Uterus (tissue), 4 donors: Measurements from ENCODE around the gene AHI1. TPM values are rescaled to one million over a fixed set of nuclear protein-coding genes. Genes with fewer than 3 reads are reported as not detected.

ENCODE experiments used
- DNase-seq, 2 donors: peaks; one replicate each; pipeline ENCODE4 v3.0.0-alpha.2; 2019 to 2020
- H3K27ac ChIP-seq, 2 donors: fragments of 200-600 bp; sonication (generic); 1 replicate in 1 of 2; 2 replicates in 1 of 2; pipeline ENCODE4 v1.5.1; 2016 to 2018
- H3K27me3 ChIP-seq, 2 donors: fragments of 200-600 bp; sonication (generic); one replicate each; pipeline ENCODE4 v1.5.1; 2018 to 2019; ENCODE audit warnings: control low read depth in 1 of 2
- H3K36me3 ChIP-seq, 2 donors: fragments of 200-600 bp; sonication (generic); one replicate each; pipeline ENCODE4 v1.5.1; 2019; ENCODE audit warnings: control low read depth in 1 of 2
- H3K4me1 ChIP-seq, 2 donors: fragments of 200-600 bp; sonication (generic); one replicate each; pipeline ENCODE4 v1.5.1; 2018 to 2019; ENCODE audit warnings: control low read depth in 1 of 2
- H3K4me3 ChIP-seq, 2 donors: fragments of 200-600 bp; sonication (generic); 1 replicate in 1 of 2; 2 replicates in 1 of 2; pipeline ENCODE4 v1.5.1; 2018 to 2019; ENCODE audit warnings: mild to moderate bottlenecking in 1 of 2
- H3K9me3 ChIP-seq, 2 donors: fragments of 200-600 bp; sonication (generic); one replicate each; pipeline ENCODE4 v1.5.1; 2019; ENCODE audit warnings: control low read depth in 1 of 2
- CTCF ChIP-seq, 4 experiments: fragments of 200-600 bp in 2 of 4; fragments of 450-650 bp in 2 of 4; sonication (generic) in 2 of 4; IDR thresholded peaks; one replicate each; pipeline ENCODE4 v1.5.1; 2016 to 2019; ENCODE audit warnings: antibody characterized with exemption in 4 of 4, mild to moderate bottlenecking in 2 of 4, moderate library complexity in 1 of 4
- POLR2A ChIP-seq, 2 donors: fragments of 450-650 bp; IDR thresholded peaks; one replicate each; pipeline ENCODE4 v1.6.1; 2016; ENCODE audit warnings: antibody characterized with exemption in 2 of 2, mild to moderate bottlenecking in 1 of 2, moderate library complexity in 1 of 2
- intact Hi-C: fragments of 100-400 bp; cut with DNase I; formaldehyde crosslinking; loops from one replicate; pipeline ENCODE4 v1.15.1; 2023; ENCODE audit warnings: low total_unique reads
- total RNA-seq, 4 donors: library from RNA; depleted of rRNA in 3 of 4; stranded (reverse); fragments of >200 nt in 3 of 4; gene quantifications; one replicate each; pipeline versions ENCODE4 v1.1.0 to v1.2.4, GENCODE V29; 2014 to 2023
- donor health status: DM: yes; HTN: yes; CAD: no.

AHI1 gene
- total RNA-seq, 4 donors from 2014 or later: 43.5 to 85.1 (median 47.3) TPM

DNA sequence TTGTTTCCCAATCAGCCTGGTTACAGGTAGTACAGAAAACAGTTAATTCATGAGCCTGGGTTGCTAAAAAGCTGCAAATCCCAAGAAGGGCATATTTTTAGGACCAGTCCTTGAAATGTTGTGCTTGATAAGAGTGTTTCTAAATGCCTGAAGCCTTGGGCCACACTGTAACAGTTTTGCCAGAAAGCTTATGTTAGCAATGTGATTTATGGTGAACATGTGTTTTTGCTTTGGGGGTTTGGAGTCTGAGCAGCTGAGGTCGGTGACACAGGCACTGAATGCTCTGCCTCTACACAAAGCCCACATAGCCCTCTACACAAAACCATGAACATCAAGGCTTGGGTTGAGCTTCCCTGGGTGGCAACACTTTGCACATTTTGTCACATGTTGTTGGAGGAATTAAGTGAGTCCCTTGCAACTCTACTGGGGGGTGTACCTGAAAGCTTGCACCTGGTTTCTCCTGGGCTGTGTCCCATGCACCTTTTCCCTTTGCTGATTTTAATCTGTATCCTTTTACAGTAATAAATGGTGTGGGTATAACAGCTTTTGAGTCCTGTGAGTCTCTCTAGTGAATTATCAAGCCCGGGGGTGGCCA lies 22.2 kb downstream of the AHI1 start:
- no peaks in the 10 kb centered on the region for H3K4me1 ChIP-seq
- H3K9me3 ChIP-seq: no peaks in the 10 kb centered on the region
- no peaks in the 10 kb centered on the region for H3K36me3 ChIP-seq
- intact Hi-C loops: no loop called here
- H3K4me3 ChIP-seq: no peak overlapping the region
- TF ChIP-seq CTCF (IDR thresholded peaks at IDR 0.05) (no peak), POLR2A (IDR thresholded peaks at IDR 0.05) (no peak)
- no peak overlapping the region for H3K27ac ChIP-seq
- no peaks in the 10 kb centered on the region for H3K27me3 ChIP-seq
- no peak for DNase-seq

- Histone ChIP-seq H3K4me3 (no peak overlapping the region), H3K27me3 (no peaks in the 10 kb centered on the region), H3K4me1 (no peaks in the 10 kb centered on the region), H3K36me3 (no peaks in the 10 kb centered on the region), H3K27ac (no peak overlapping the region), H3K9me3 (no peaks in the 10 kb centered on the region)
- no peak for DNase-seq
- no peak for TF ChIP-seq POLR2A (IDR thresholded peaks at IDR 0.05)
- no peak for TF ChIP-seq CTCF (IDR thresholded peaks at IDR 0.05)
- intact Hi-C loops: no loop called here
Measured at GRCh38 chr6:135474362-135474761, 23.2 kb downstream of the AHI1 start.

DNA sequence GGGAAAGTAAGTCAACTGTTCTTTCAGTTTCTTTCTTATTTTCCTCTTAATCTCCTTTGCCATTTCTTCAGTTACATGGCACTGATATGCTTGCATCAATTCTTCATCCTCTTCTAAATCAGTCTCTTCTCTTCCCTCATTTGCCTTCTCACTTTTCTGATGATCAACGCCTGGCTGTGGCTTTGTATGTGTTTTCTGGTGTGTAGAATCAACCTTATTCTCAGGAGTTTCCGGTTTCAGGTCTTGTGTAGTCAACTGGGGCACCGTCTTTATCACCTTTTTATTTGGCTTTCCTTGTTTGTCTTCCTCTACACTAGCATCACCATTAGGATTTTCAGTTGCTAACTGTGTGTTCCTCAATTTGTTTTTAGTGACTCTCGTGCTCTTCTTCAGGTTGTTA lies 31.6 kb downstream of the AHI1 start:
- H3K36me3 ChIP-seq: no peaks in the 10 kb centered on the region
- intact Hi-C loops: no loop called here
- H3K9me3 ChIP-seq: no peaks in the 10 kb centered on the region

GRCh38 chr6:135465307-135465706 lies 32.2 kb downstream of the AHI1 start:
- Histone ChIP-seq H3K9me3 (no peaks in the 10 kb centered on the region), H3K27me3 (no peaks in the 10 kb centered on the region), H3K27ac (no peak overlapping the region), H3K4me1 (no peaks in the 10 kb centered on the region), H3K36me3 (no peaks in the 10 kb centered on the region), H3K4me3 (no peak overlapping the region)
- no peak for DNase-seq
- intact Hi-C loops: no loop called here
- no peak for TF ChIP-seq CTCF (IDR thresholded peaks at IDR 0.05)
- TF ChIP-seq POLR2A (IDR thresholded peaks at IDR 0.05): no peak

More for the DNA sequence above, 31.6 kb downstream of the AHI1 start:
- no peaks in the 10 kb centered on the region for H3K4me1 ChIP-seq
- no peak overlapping the region for H3K27ac ChIP-seq
- no peak for DNase-seq
- H3K4me3 ChIP-seq: no peak overlapping the region
- TF ChIP-seq CTCF (IDR thresholded peaks at IDR 0.05) (no peak), POLR2A (IDR thresholded peaks at IDR 0.05) (no peak)
- H3K27me3 ChIP-seq: no peaks in the 10 kb centered on the region

GRCh38 chr6:135464634-135465033 lies 32.9 kb downstream of the AHI1 start:
- Histone ChIP-seq H3K4me1 (no peaks in the 10 kb centered on the region), H3K9me3 (no peaks in the 10 kb centered on the region), H3K27me3 (no peaks in the 10 kb centered on the region), H3K27ac (no peak overlapping the region), H3K36me3 (no peaks in the 10 kb centered on the region), H3K4me3 (no peak overlapping the region)
- TF ChIP-seq POLR2A (IDR thresholded peaks at IDR 0.05) (no peak), CTCF (IDR thresholded peaks at IDR 0.05) (no peak)
- intact Hi-C loops: no loop called here
- no peak for DNase-seq
